Activated T-helper 17 cell treated with anti-CD3 and anti-CD28 coated beads, Interleukin-2, amount 50 U/mL, for 72 hours (primary cell): ENCODE data around the gene AVPR2. TPM values are rescaled to one million over a fixed set of nuclear protein-coding genes. Genes with fewer than 3 reads are reported as not detected.

Experiments
- ATAC-seq: fragments of 150-1000 bp; cut with Tn5 transposase; replicated peaks from 2 replicates; pipeline ENCODE4 v1.10.0; 2021; ENCODE audit warnings: mild to moderate bottlenecking, moderate library complexity
- H3K27ac Mint-ChIP-seq: one replicate; pipeline ENCODE4 v1.8.0; 2022; ENCODE audit warnings: mixed read lengths
- H3K27me3 Mint-ChIP-seq: one replicate; pipeline ENCODE4 v1.8.0; 2022; ENCODE audit warnings: mixed read lengths
- H3K36me3 Mint-ChIP-seq: one replicate; pipeline ENCODE4 v1.8.0; 2022; ENCODE audit warnings: low read depth, mild to moderate bottlenecking, mixed read lengths
- H3K4me1 Mint-ChIP-seq: one replicate; pipeline ENCODE4 v1.8.0; 2022; ENCODE audit warnings: mixed read lengths
- H3K4me3 Mint-ChIP-seq: one replicate; pipeline ENCODE4 v1.8.0; 2022; ENCODE audit warnings: mild to moderate bottlenecking, mixed read lengths
- H3K9me3 Mint-ChIP-seq: one replicate; pipeline ENCODE4 v1.8.0; 2022; ENCODE audit warnings: mixed read lengths
- total RNA-seq, 2 donors: library from RNA; stranded (reverse); gene quantifications; one replicate each; pipeline ENCODE4 v1.2.3, GENCODE V29; 2022

Gene AVPR2
- total RNA-seq, 2 donors from 2014 or later = 0.32 TPM; not detected in 1

- no peak for ATAC-seq
- no peaks in the 10 kb centered on the region for H3K27me3 Mint-ChIP-seq
- H3K27ac Mint-ChIP-seq = no peak overlapping the region
- H3K36me3 Mint-ChIP-seq = peaks cover 60% of the 10 kb centered on the region
- H3K4me3 Mint-ChIP-seq = no peak overlapping the region
- H3K9me3 Mint-ChIP-seq = no peaks in the 10 kb centered on the region
- peaks cover 6% of the 10 kb centered on the region for H3K4me1 Mint-ChIP-seq
Observed at GRCh38 chrX:153948847-153949805, 44.7 kb downstream of the AVPR2 start.

DNA sequence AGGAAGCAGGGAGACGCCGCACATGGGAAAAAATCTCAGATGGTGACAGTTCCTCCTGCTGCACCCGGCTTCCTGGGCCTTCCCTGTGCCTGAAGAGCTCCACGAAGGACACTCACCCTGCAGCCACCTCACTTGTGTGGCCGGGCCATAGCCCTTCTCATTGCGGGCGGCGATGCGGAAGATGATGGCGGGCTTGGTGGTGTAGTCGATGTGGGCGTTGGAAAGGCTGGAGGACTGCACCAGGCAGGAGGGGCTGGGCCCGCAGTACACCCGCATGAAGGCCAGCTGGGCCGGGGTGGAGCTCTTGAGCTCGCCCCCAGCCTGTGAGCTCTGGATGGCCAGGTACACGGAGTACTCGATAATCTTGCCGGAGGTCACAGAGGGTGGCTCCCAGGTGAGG is 45.7 kb downstream of the AVPR2 start:
- Mint-ChIP-seq H3K9me3 (no peaks in the 10 kb centered on the region), H3K36me3 (peaks cover 66% of the 10 kb centered on the region), H3K27ac (no peak overlapping the region), H3K4me3 (no peak overlapping the region), H3K27me3 (no peaks in the 10 kb centered on the region), H3K4me1 (peaks cover 6% of the 10 kb centered on the region)
- no peak for ATAC-seq

DNA sequence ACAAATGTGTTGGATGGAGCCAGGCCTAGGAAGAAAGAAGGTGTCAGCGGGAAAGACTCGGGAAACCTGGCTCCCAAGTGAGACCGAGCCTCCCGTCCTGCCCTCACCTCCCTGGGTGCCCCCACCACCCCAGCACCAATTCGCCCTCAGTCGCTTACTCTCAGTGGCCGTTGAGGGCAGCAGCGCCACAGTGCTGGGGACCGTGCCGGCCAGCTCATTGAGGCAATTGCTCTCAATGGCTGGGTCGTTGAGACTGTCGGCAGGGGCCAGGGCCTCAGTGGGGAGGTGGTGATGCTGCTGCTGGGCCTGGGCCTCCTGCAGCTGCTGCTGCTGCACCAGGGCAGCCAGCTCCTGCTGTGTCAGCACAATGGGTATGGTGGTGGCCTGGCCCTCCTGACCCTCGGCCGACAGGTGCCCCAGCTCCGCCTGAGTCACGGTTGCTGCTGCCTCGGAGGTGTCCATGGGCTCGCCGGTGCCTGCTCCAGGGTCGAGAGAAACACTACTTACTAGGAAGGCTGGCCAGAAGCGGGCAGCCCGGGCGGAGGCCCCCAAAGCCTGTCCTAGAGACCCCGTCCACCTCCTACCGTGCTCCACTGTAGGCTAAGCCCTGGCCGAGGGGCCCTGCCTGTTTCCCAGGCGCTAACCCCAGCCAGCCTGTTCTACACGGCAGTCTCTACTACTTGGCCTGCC is 47.4 kb downstream of the AVPR2 start:
- H3K36me3 Mint-ChIP-seq = peaks cover 82% of the 10 kb centered on the region
- peaks cover 6% of the 10 kb centered on the region for H3K4me1 Mint-ChIP-seq
- no peak for ATAC-seq
- no peak overlapping the region for H3K27ac Mint-ChIP-seq
- H3K9me3 Mint-ChIP-seq = no peaks in the 10 kb centered on the region
- H3K27me3 Mint-ChIP-seq = no peaks in the 10 kb centered on the region
- H3K4me3 Mint-ChIP-seq = no peak overlapping the region

- H3K27me3 Mint-ChIP-seq = no peaks in the 10 kb centered on the region
- ATAC-seq = no peak
- peaks cover 2% of the 10 kb centered on the region for H3K4me1 Mint-ChIP-seq
- H3K9me3 Mint-ChIP-seq = no peaks in the 10 kb centered on the region
- H3K27ac Mint-ChIP-seq = no peak overlapping the region
- no peak overlapping the region for H3K4me3 Mint-ChIP-seq
- H3K36me3 Mint-ChIP-seq = peaks cover 85% of the 10 kb centered on the region
Observed at GRCh38 chrX:153952373-153953026, 48.0 kb downstream of the AVPR2 start.

GRCh38 chrX:153953342-153953830 is 48.9 kb downstream of the AVPR2 start:
- peak; percentile 75 for ATAC-seq
- H3K36me3 Mint-ChIP-seq = peaks cover 82% of the 10 kb centered on the region
- H3K4me3 Mint-ChIP-seq = no peak overlapping the region
- H3K27ac Mint-ChIP-seq = no peak overlapping the region
- H3K4me1 Mint-ChIP-seq = no peaks in the 10 kb centered on the region
- H3K9me3 Mint-ChIP-seq = no peaks in the 10 kb centered on the region
- no peaks in the 10 kb centered on the region for H3K27me3 Mint-ChIP-seq

DNA sequence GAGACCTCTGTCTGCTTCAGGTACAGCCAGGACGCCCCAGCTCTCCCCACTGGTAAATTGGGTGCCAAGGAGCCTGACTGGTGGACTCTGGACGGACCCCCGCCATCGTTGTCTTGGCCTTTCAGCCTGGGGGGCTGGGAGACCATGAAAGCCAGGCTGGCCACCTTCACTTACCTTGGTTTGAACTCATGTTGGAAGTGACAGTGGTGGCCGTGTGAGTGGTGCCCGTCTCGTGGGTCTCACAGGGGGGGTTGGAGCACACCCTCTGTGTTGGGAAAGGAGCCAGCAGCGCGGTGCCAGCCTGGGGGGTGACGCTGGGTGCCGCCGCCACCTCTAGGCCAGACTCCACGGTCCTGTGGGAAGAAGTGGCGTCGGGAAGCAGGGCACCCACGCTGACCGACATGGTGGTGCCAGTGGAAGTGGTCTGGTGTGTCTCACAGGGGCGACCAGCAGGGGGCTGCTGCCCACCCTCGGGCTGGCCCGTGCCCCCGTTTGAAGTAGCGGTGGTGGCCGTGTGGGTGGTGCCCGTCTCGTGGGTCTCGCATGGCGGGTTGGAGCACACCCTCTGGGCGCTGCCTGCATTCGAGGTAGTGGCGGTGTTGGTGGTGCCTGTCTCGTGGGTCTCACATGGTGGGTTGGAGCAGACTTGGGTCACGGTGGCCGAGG is 49.6 kb downstream of the AVPR2 start:
- Mint-ChIP-seq H3K36me3 (peaks cover 82% of the 10 kb centered on the region), H3K27ac (no peak overlapping the region), H3K9me3 (no peaks in the 10 kb centered on the region), H3K27me3 (no peaks in the 10 kb centered on the region), H3K4me3 (no peak overlapping the region), H3K4me1 (no peaks in the 10 kb centered on the region)
- ATAC-seq = peak; percentile 8

- no peak for ATAC-seq
Observed at GRCh38 chrX:153954558-153955227, 50.2 kb downstream of the AVPR2 start.

DNA sequence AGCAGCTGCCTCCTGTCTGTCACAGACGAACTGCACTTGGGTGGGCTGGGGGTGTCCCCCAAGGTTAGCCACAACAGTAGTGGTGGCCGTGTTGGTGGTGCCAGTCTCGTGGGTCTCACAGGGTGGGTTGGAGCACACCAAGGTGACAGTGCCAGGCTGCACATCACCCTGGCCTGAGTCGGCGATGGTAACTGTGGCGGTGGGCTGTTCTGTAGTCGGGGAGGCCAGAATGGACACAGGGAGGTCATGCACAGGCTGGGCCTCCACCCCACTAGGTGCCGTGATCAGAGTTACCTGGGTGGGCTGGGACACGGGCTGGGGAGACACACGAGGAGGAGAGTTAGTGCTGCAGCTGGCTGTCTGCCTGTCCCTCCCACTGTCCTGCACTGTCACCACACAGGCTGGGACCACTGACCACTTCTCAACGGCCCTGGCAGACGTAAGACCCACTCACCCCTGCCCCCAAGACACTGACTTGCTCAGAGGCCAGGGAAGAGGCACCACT is 50.8 kb downstream of the AVPR2 start:
- peaks cover 80% of the 10 kb centered on the region for H3K36me3 Mint-ChIP-seq
- ATAC-seq = no peak
- H3K4me3 Mint-ChIP-seq = no peak overlapping the region
- no peak overlapping the region for H3K27ac Mint-ChIP-seq
- H3K4me1 Mint-ChIP-seq = no peaks in the 10 kb centered on the region
- no peaks in the 10 kb centered on the region for H3K9me3 Mint-ChIP-seq
- H3K27me3 Mint-ChIP-seq = no peaks in the 10 kb centered on the region

More at GRCh38 chrX:153954558-153955227, 50.2 kb downstream of the AVPR2 start:
- Mint-ChIP-seq H3K27ac (no peak overlapping the region), H3K4me3 (no peak overlapping the region), H3K36me3 (peaks cover 79% of the 10 kb centered on the region), H3K9me3 (no peaks in the 10 kb centered on the region), H3K27me3 (no peaks in the 10 kb centered on the region), H3K4me1 (no peaks in the 10 kb centered on the region)

GRCh38 chrX:153956044-153956907 is 51.8 kb downstream of the AVPR2 start:
- no peak overlapping the region for H3K27ac Mint-ChIP-seq
- no peaks in the 10 kb centered on the region for H3K4me1 Mint-ChIP-seq
- H3K36me3 Mint-ChIP-seq = peaks cover 80% of the 10 kb centered on the region

More at GRCh38 chrX:153956044-153956907, 51.8 kb downstream of the AVPR2 start:
- Mint-ChIP-seq H3K27me3 (no peaks in the 10 kb centered on the region), H3K9me3 (no peaks in the 10 kb centered on the region), H3K4me3 (no peak overlapping the region)
- no peak for ATAC-seq

Other genes starting within 250 kb of the AVPR2 start
- gene PNCK, start 230.9 kb upstream of the AVPR2 start, total RNA-seq = 10 to 100 TPM in 1 of 2 donors, 1 to 10 TPM in 1; 1.6 to 16.7 TPM
- 10 to 100 TPM in 1 of 2 donors, 1 to 10 TPM in 1; 1.1 to 26.1 TPM for gene SLC6A8, start 216.7 kb upstream of the AVPR2 start, total RNA-seq
- gene BCAP31, start 180.3 kb upstream of the AVPR2 start, total RNA-seq = 100 to 1,000 TPM; 115 to 170 TPM
- gene ABCD1, start 179.8 kb upstream of the AVPR2 start, total RNA-seq = 1 to 10 TPM; 6.7 to 9.4 TPM
- 1 to 10 TPM in 1 of 2 donors, under 1 TPM in 1; 0.45 to 7.9 TPM for gene PLXNB3, start 140.4 kb upstream of the AVPR2 start, total RNA-seq
- not detected for gene SRPK3, start 123.6 kb upstream of the AVPR2 start, total RNA-seq
- gene IDH3G, start 110.3 kb upstream of the AVPR2 start, total RNA-seq = 10 to 100 TPM; 62.0 to 82.2 TPM
- 100 to 1,000 TPM; 150 to 152 TPM for gene SSR4, start 110.0 kb upstream of the AVPR2 start, total RNA-seq
- gene PDZD4, start 74.1 kb upstream of the AVPR2 start, total RNA-seq = 1 to 10 TPM; 1.3 to 8.0 TPM
- gene L1CAM, start 18.5 kb upstream of the AVPR2 start, total RNA-seq = 1 to 10 TPM; 2.3 to 2.4 TPM
- 100 to 1,000 TPM; 105 to 147 TPM for gene ARHGAP4, start 21.6 kb downstream of the AVPR2 start, total RNA-seq
- gene NAA10, start 30.4 kb downstream of the AVPR2 start, total RNA-seq = 100 to 1,000 TPM in 1 of 2 donors, 10 to 100 TPM in 1; 74.7 to 146 TPM
- 1 to 10 TPM; 4.7 to 4.9 TPM for gene RENBP, start 40.0 kb downstream of the AVPR2 start, total RNA-seq
- 100 to 1,000 TPM in 1 of 2 donors, 10 to 100 TPM in 1; 85.5 to 134 TPM for gene HCFC1, start 67.1 kb downstream of the AVPR2 start, total RNA-seq
- gene TMEM187, start 68.1 kb downstream of the AVPR2 start, total RNA-seq = 1 to 10 TPM; 7.1 to 7.8 TPM
- gene IRAK1, start 115.2 kb downstream of the AVPR2 start, total RNA-seq = 100 to 1,000 TPM; 113 to 224 TPM
- 10 to 100 TPM; 72.2 to 87.8 TPM for gene MECP2, start 193.0 kb downstream of the AVPR2 start, total RNA-seq
- gene OPN1LW, start 239.6 kb downstream of the AVPR2 start, total RNA-seq = not detected